GM12878 (cell line): ENCODE data around the gene EVI2B.

ENCODE experiments used
- BRCA1 ChIP-seq: IDR thresholded peaks from 2 replicates; pipeline ENCODE4 v1.6.1; 2011; ENCODE audit warnings: low read depth, low read length, improper control_type of control experiment
- CEBPB ChIP-seq, 2 experiments: fragments of 150-350 bp in 1 of 2; IDR thresholded peaks; 2 replicates each; pipeline ENCODE4 v1.6.1; 2012 to 2014; ENCODE audit warnings: low read depth in 2 of 2, low read length in 2 of 2, borderline replicate concordance in 1 of 2, inconsistent platforms in 1 of 2
- CHD2 ChIP-seq: IDR thresholded peaks from 2 replicates; pipeline ENCODE4 v1.6.1; 2011; ENCODE audit warnings: low read depth, low read length, improper control_type of control experiment, borderline replicate concordance
- CHD4 ChIP-seq: fragments of 200-600 bp; sonication (generic); IDR thresholded peaks from 2 replicates; pipeline ENCODE4 v1.6.1; 2016; ENCODE audit warnings: mild to moderate bottlenecking
- EP300 ChIP-seq, 2 experiments: fragments of 150-350 bp in 1 of 2; IDR thresholded peaks; 2 replicates each; pipeline ENCODE4 v1.6.1; 2011 to 2012; ENCODE audit warnings: low read depth in 2 of 2, low read length in 2 of 2, borderline replicate concordance in 1 of 2, improper control_type of control experiment in 1 of 2, inconsistent platforms in 1 of 2; ENCODE audit not compliant: control insufficient read depth in 1 of 2
- JUND ChIP-seq: IDR thresholded peaks from 2 replicates; pipeline ENCODE4 v1.6.1; 2012; ENCODE audit warnings: low read depth, mild to moderate bottlenecking, low read length, improper control_type of control experiment, moderate library complexity
- SIN3A ChIP-seq: IDR thresholded peaks from 2 replicates; pipeline ENCODE4 v1.6.1; 2012; ENCODE audit warnings: low read depth, low read length, improper control_type of control experiment
- SP1 ChIP-seq: IDR thresholded peaks from one replicate; pipeline ENCODE4 v1.6.1; 2011; ENCODE audit warnings: low read depth, low read length
- TAF1 ChIP-seq: IDR thresholded peaks from 2 replicates; pipeline ENCODE4 v1.6.1; 2011; ENCODE audit warnings: mild to moderate bottlenecking, low read depth, low read length, borderline replicate concordance
- ZNF24 ChIP-seq: fragments of 450-650 bp; IDR thresholded peaks from 2 replicates; pipeline ENCODE4 v1.6.1; 2017; ENCODE audit warnings: antibody characterized with exemption, mild to moderate bottlenecking
- TF ChIP-seq, protein P1 (sequence below), 3 experiments: IDR thresholded peaks in 2 of 3; conservative IDR thresholded peaks in 1 of 3; 2 replicates each; pipeline ENCODE4 v1.5.1; 2011; ENCODE audit warnings: low read depth in 3 of 3, low read length in 3 of 3, mild to moderate bottlenecking in 3 of 3, control low read depth in 2 of 3, moderate library complexity in 2 of 3, inconsistent platforms in 1 of 3, mixed read lengths in 1 of 3; ENCODE audit not compliant: control insufficient read depth in 2 of 3, insufficient read depth in 1 of 3; ENCODE audit errors: extremely low read depth in 1 of 3
- TF ChIP-seq, protein P2 (sequence below): fragments of 450-650 bp; formaldehyde crosslinking; IDR thresholded peaks from 2 replicates; pipeline ENCODE4 v1.4.0; 2020; ENCODE audit warnings: mild to moderate bottlenecking, moderate library complexity
- TF ChIP-seq, protein P3 (sequence below): fragments of 450-650 bp; IDR thresholded peaks from 2 replicates; pipeline ENCODE4 v1.6.1; 2017; ENCODE audit warnings: mild to moderate bottlenecking

DNA sequence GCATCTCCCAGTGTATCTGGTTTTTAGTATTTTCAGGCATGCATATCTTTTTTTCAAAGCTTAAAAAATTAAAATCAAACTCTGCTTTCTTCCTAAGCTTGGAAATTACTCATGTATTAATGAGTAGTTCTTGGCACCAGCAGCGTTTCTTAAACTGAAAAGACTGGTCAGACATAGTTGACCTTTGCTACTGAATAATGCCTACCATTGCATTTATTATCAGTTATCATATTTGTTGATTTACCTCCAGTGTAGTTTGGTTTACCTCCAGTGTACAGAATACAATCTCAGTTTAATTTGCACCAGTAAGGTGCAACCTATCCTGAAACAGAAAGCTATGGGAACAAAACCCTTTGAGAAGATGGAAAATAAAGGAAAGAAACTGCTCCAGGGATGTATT is 42.1 kb upstream of the EVI2B start:
- TF ChIP-seq, protein P1, sequence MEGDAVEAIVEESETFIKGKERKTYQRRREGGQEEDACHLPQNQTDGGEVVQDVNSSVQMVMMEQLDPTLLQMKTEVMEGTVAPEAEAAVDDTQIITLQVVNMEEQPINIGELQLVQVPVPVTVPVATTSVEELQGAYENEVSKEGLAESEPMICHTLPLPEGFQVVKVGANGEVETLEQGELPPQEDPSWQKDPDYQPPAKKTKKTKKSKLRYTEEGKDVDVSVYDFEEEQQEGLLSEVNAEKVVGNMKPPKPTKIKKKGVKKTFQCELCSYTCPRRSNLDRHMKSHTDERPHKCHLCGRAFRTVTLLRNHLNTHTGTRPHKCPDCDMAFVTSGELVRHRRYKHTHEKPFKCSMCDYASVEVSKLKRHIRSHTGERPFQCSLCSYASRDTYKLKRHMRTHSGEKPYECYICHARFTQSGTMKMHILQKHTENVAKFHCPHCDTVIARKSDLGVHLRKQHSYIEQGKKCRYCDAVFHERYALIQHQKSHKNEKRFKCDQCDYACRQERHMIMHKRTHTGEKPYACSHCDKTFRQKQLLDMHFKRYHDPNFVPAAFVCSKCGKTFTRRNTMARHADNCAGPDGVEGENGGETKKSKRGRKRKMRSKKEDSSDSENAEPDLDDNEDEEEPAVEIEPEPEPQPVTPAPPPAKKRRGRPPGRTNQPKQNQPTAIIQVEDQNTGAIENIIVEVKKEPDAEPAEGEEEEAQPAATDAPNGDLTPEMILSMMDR (IDR thresholded peaks at IDR 0.05 in 2 of 3, conservative IDR thresholded peaks at IDR 0.05 in 1 of 3; ENCODE audit: control insufficient read depth in 2 of 3, extremely low read depth in 1 of 3, insufficient read depth in 1 of 3, low read depth in 3 of 3, low read length in 3 of 3): no peak
- TF ChIP-seq TAF1: no peak
- TF ChIP-seq BRCA1: no peak
- no peak for TF ChIP-seq JUND
- TF ChIP-seq EP300 (IDR thresholded peaks at IDR 0.05; ENCODE audit: borderline replicate concordance in 1 of 2, control insufficient read depth in 1 of 2, low read depth in 2 of 2, low read length in 2 of 2): no peak
- no peak for TF ChIP-seq ZNF24
- no peak for TF ChIP-seq CHD2
- TF ChIP-seq, protein P2, sequence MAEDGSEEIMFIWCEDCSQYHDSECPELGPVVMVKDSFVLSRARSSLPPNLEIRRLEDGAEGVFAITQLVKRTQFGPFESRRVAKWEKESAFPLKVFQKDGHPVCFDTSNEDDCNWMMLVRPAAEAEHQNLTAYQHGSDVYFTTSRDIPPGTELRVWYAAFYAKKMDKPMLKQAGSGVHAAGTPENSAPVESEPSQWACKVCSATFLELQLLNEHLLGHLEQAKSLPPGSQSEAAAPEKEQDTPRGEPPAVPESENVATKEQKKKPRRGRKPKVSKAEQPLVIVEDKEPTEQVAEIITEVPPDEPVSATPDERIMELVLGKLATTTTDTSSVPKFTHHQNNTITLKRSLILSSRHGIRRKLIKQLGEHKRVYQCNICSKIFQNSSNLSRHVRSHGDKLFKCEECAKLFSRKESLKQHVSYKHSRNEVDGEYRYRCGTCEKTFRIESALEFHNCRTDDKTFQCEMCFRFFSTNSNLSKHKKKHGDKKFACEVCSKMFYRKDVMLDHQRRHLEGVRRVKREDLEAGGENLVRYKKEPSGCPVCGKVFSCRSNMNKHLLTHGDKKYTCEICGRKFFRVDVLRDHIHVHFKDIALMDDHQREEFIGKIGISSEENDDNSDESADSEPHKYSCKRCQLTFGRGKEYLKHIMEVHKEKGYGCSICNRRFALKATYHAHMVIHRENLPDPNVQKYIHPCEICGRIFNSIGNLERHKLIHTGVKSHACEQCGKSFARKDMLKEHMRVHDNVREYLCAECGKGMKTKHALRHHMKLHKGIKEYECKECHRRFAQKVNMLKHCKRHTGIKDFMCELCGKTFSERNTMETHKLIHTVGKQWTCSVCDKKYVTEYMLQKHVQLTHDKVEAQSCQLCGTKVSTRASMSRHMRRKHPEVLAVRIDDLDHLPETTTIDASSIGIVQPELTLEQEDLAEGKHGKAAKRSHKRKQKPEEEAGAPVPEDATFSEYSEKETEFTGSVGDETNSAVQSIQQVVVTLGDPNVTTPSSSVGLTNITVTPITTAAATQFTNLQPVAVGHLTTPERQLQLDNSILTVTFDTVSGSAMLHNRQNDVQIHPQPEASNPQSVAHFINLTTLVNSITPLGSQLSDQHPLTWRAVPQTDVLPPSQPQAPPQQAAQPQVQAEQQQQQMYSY (CRISPR knock-in tag): no peak
- TF ChIP-seq CEBPB (IDR thresholded peaks at IDR 0.05; ENCODE audit: borderline replicate concordance in 1 of 2, low read depth in 2 of 2, low read length in 2 of 2): no peak
- TF ChIP-seq, protein P3, sequence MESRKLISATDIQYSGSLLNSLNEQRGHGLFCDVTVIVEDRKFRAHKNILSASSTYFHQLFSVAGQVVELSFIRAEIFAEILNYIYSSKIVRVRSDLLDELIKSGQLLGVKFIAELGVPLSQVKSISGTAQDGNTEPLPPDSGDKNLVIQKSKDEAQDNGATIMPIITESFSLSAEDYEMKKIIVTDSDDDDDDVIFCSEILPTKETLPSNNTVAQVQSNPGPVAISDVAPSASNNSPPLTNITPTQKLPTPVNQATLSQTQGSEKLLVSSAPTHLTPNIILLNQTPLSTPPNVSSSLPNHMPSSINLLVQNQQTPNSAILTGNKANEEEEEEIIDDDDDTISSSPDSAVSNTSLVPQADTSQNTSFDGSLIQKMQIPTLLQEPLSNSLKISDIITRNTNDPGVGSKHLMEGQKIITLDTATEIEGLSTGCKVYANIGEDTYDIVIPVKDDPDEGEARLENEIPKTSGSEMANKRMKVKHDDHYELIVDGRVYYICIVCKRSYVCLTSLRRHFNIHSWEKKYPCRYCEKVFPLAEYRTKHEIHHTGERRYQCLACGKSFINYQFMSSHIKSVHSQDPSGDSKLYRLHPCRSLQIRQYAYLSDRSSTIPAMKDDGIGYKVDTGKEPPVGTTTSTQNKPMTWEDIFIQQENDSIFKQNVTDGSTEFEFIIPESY: no peak
- no peak for TF ChIP-seq SIN3A
- no peak for TF ChIP-seq SP1
- no peak for TF ChIP-seq CHD4
